ENCODE data around the gene LMF1.

LMF1 gene

DNA sequence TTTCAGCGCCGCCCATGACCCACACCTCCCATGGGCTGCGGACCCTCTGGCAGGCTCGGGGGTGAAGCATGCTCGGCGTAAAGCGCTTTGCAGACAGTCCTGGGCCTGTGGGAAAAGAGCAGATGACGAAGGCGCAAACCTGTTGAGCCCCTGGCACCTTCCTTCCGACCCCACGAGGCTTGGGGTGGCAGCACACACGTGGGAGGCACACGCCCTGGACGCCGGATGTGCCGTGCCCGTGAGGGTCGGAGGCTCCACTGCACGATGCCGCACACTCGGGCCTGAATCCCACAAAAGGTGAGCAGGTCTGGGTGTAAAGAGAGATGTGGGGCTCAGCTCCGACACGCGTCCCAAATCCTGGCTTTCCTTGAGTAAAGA, 71.1 kb downstream of the LMF1 start:
- Histone ChIP-seq H3K4me2 (ENCODE audit: low read depth, low read length, poor library complexity, severe bottlenecking) (no peak overlapping the region), H4K20me1 (ENCODE audit: low read depth, low read length) (no peaks in the 10 kb centered on the region), H3K4me3 (ENCODE audit: insufficient read depth, low read length, poor library complexity, severe bottlenecking) (no peak overlapping the region), H3K27me3 (ENCODE audit: low read length) (no peaks in the 10 kb centered on the region), H3F3A (ENCODE audit: insufficient read depth) (no peaks in the 10 kb centered on the region), H3K27ac (ENCODE audit: low read depth, low read length) (no peak overlapping the region), H3K36me3 (ENCODE audit: low read length) (no peaks in the 10 kb centered on the region), H3K79me2 (ENCODE audit: insufficient read depth, low read length) (no peaks in the 10 kb centered on the region), H3K9me2 (replicated peaks; ENCODE audit: insufficient read depth, low read length) (no peaks in the 10 kb centered on the region), H2AFZ (ENCODE audit: low read depth, low read length, severe bottlenecking) (no peak overlapping the region), H3K9me3 (ENCODE audit: insufficient read depth, low read length) (no peaks in the 10 kb centered on the region), H3K9ac (ENCODE audit: low read length) (no peak overlapping the region)
- TF ChIP-seq, protein P1, sequence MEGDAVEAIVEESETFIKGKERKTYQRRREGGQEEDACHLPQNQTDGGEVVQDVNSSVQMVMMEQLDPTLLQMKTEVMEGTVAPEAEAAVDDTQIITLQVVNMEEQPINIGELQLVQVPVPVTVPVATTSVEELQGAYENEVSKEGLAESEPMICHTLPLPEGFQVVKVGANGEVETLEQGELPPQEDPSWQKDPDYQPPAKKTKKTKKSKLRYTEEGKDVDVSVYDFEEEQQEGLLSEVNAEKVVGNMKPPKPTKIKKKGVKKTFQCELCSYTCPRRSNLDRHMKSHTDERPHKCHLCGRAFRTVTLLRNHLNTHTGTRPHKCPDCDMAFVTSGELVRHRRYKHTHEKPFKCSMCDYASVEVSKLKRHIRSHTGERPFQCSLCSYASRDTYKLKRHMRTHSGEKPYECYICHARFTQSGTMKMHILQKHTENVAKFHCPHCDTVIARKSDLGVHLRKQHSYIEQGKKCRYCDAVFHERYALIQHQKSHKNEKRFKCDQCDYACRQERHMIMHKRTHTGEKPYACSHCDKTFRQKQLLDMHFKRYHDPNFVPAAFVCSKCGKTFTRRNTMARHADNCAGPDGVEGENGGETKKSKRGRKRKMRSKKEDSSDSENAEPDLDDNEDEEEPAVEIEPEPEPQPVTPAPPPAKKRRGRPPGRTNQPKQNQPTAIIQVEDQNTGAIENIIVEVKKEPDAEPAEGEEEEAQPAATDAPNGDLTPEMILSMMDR (IDR thresholded peaks at IDR 0.05; ENCODE audit: insufficient read depth, low read length, poor library complexity, severe bottlenecking), result no peak
- no peak for TF ChIP-seq EZH2phosphoT487 (conservative IDR thresholded peaks at IDR 0.05; ENCODE audit: low read length)

DNA sequence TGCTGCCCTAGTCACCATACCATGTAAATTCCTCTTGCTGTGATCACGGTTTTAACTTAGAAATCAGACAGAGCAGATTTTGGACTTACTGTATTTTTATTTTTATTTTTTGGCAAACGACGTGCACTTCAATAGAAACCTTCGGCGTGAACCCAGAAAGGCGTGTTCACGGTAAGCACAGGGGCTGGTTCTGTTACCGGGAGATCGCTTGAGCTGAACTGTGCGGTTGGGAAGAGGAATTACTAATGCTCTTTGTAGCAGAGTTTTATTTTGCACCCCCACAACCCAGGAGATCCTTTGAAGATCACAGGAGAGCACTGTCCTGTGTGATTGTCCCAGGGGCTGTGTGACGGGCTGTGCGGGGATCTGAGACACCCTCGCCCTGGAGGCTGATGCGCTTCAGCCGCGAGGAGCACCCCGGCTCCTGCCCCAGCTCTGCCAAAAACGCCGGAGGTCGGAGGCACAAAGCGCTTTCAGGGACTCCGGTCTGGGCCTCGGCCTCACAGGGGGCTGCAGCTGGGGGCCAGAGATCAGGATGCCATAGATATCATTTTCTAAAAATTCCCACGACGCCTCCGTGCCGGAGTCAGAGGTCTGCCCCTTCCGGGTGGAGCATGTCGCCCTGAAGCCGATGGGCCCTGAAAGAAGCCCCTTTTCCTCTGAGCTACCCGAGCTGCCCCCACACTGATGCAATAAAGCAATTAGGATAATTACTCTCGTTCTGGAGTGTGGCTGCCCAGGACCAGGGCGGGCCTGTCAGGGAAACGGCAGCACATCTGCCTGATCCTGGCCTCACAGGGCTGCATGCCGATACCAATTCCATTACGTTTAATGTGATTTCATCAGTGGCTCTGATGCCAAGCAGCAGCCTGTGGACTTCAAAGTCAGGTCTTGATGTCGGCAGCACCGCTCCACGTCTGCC, 71.8 kb downstream of the LMF1 start:
- TF ChIP-seq, protein P1 (IDR thresholded peaks at IDR 0.05; ENCODE audit: insufficient read depth, low read length, poor library complexity, severe bottlenecking), result no peak
- Histone ChIP-seq H2AFZ (ENCODE audit: low read depth, low read length, severe bottlenecking) (no peak overlapping the region), H3K9me3 (ENCODE audit: insufficient read depth, low read length) (no peaks in the 10 kb centered on the region), H3K9ac (ENCODE audit: low read length) (no peak overlapping the region), H3K36me3 (ENCODE audit: low read length) (no peaks in the 10 kb centered on the region), H3K27ac (ENCODE audit: low read depth, low read length) (no peak overlapping the region), H3F3A (ENCODE audit: insufficient read depth) (no peaks in the 10 kb centered on the region), H3K79me2 (ENCODE audit: insufficient read depth, low read length) (no peaks in the 10 kb centered on the region), H3K4me2 (ENCODE audit: low read depth, low read length, poor library complexity, severe bottlenecking) (no peak overlapping the region), H3K4me3 (ENCODE audit: insufficient read depth, low read length, poor library complexity, severe bottlenecking) (no peak overlapping the region), H4K20me1 (ENCODE audit: low read depth, low read length) (no peaks in the 10 kb centered on the region), H3K9me2 (replicated peaks; ENCODE audit: insufficient read depth, low read length) (no peaks in the 10 kb centered on the region), H3K27me3 (ENCODE audit: low read length) (no peaks in the 10 kb centered on the region)

DNA sequence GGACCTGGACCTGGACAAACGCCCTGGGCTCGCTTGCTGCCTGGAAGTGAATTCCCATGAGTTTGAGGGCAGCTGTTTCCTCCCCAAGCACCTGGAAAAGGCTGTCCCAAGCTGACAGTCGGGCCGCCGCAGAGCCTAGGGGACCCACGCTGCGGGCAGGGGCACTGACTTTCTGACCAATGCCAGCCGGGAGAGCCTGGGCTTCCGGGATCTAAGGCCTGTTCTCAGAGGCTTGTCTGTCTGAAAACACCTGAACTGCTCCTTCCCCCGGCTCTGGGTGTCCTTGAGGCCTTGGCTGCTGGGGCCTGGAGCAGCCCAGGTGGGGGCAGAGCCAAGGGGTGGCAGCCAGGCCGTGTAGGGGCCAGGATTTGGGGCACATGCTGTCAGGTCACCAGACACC, 72.6 kb downstream of the LMF1 start:
- H3K27me3 ChIP-seq (ENCODE audit: low read length), result no peaks in the 10 kb centered on the region
- H3K4me2 ChIP-seq (ENCODE audit: low read depth, low read length, poor library complexity, severe bottlenecking), result no peak overlapping the region
- H3K9me2 ChIP-seq (replicated peaks; ENCODE audit: insufficient read depth, low read length), result no peaks in the 10 kb centered on the region
- H3K27ac ChIP-seq (ENCODE audit: low read depth, low read length), result no peak overlapping the region
- H2AFZ ChIP-seq (ENCODE audit: low read depth, low read length, severe bottlenecking), result no peak overlapping the region
- TF ChIP-seq EZH2phosphoT487 (conservative IDR thresholded peaks at IDR 0.05; ENCODE audit: low read length), result no peak
- TF ChIP-seq, protein P1 (IDR thresholded peaks at IDR 0.05; ENCODE audit: insufficient read depth, low read length, poor library complexity, severe bottlenecking), result no peak
- no peaks in the 10 kb centered on the region for H3K36me3 ChIP-seq (ENCODE audit: low read length)
- no peak overlapping the region for H3K4me3 ChIP-seq (ENCODE audit: insufficient read depth, low read length, poor library complexity, severe bottlenecking)
- no peak overlapping the region for H3K9ac ChIP-seq (ENCODE audit: low read length)
- H4K20me1 ChIP-seq (ENCODE audit: low read depth, low read length), result no peaks in the 10 kb centered on the region
- no peaks in the 10 kb centered on the region for H3K79me2 ChIP-seq (ENCODE audit: insufficient read depth, low read length)
- H3F3A ChIP-seq (ENCODE audit: insufficient read depth), result no peaks in the 10 kb centered on the region
- no peaks in the 10 kb centered on the region for H3K9me3 ChIP-seq (ENCODE audit: insufficient read depth, low read length)

All from SU-DHL-6 (cell line).